ENCODE data around the gene TMEFF2.
"Not testable (repeated sequence)": the region's sequence is repeated elsewhere in the genome, so short reads cannot be mapped to it uniquely, and the experiment has no call there.

TMEFF2 gene

DNA sequence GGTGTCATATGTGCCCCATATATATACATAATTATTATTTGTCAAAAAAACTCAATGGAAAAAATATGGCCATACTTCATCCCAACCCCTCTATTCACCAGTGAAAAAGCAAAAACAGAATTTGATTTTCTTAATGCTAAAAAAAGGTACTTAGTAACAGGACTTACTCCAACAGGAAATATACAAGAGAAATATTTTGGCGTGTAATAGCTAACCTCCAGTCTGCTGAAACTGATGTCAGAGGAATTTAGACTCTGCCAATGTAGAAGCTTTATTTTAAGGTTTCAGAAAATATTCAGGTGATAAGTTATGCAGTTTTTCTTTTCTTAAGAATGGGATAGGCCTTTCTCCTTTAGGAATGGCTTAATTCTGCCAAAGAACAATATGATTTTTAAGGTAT, 72.6 kb downstream of the TMEFF2 start:
- no peak overlapping the region for H3K4me3 ChIP-seq (ENCODE audit: low read length)
- no peak overlapping the region for H3K27ac ChIP-seq (ENCODE audit: low read depth, low read length)
- H3K36me3 ChIP-seq (ENCODE audit: control insufficient read depth, insufficient read depth, low read length), result no peaks in the 10 kb centered on the region
- no peak overlapping the region for H3K9ac ChIP-seq (ENCODE audit: low read length)
- no peaks in the 10 kb centered on the region for H3K27me3 ChIP-seq (ENCODE audit: control insufficient read depth, insufficient read depth, low read length)
- peaks cover 8% of the 10 kb centered on the region for H3K4me1 ChIP-seq (ENCODE audit: control insufficient read depth, insufficient read depth, low read length)

DNA sequence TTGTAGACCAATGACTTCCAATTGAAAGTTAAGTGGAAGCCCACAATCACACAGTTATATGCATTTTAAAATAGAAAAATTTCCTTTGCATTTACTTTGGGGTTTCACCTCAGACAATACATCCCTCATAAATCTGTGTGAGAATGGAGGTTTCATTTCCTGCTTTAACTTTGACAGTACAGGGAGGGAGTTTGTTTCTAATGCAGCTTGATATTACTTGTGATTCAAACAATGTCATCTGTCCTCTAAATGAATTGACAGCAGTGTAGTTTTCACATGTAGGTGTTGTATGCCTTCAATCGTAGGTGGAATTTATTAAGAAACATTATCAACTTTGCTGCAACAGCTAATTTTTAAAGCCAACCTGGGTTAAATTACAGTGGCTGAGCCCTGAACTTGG, 75.2 kb downstream of the TMEFF2 start:
- no peaks in the 10 kb centered on the region for H3K27me3 ChIP-seq (ENCODE audit: control insufficient read depth, insufficient read depth, low read length)
- no peak overlapping the region for H3K4me3 ChIP-seq (ENCODE audit: low read length)
- H3K9ac ChIP-seq (ENCODE audit: low read length), result no peak overlapping the region
- H3K27ac ChIP-seq (ENCODE audit: low read depth, low read length), result no peak overlapping the region
- H3K4me1 ChIP-seq (ENCODE audit: control insufficient read depth, insufficient read depth, low read length), result peaks cover 5% of the 10 kb centered on the region
- no peaks in the 10 kb centered on the region for H3K36me3 ChIP-seq (ENCODE audit: control insufficient read depth, insufficient read depth, low read length)

DNA sequence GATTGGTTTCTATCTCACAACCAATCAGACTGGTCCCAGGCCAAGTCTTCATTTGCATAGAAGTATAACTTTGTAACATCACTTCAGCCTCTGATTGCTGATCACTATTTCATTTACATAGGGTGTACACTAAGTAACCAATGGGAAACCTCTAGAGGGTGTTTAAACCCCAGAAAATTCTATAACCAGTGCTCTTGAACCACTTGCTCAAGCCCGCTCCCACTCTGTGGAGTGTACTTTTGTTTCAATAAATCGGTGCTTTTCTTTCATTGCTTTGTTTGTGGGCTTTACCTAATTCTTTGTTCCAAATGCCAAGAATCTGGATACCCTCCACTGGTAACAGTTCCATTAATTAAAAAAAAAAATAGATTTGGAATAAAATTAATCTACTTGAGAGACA, 77.0 kb downstream of the TMEFF2 start:
- Histone ChIP-seq H3K4me3 (ENCODE audit: low read length) (no peak overlapping the region), H3K9ac (ENCODE audit: low read length) (no peak overlapping the region), H3K27me3 (ENCODE audit: control insufficient read depth, insufficient read depth, low read length) (no peaks in the 10 kb centered on the region), H3K27ac (ENCODE audit: low read depth, low read length) (no peak overlapping the region), H3K4me1 (ENCODE audit: control insufficient read depth, insufficient read depth, low read length) (no peaks in the 10 kb centered on the region), H3K36me3 (ENCODE audit: control insufficient read depth, insufficient read depth, low read length) (no peaks in the 10 kb centered on the region)

DNA sequence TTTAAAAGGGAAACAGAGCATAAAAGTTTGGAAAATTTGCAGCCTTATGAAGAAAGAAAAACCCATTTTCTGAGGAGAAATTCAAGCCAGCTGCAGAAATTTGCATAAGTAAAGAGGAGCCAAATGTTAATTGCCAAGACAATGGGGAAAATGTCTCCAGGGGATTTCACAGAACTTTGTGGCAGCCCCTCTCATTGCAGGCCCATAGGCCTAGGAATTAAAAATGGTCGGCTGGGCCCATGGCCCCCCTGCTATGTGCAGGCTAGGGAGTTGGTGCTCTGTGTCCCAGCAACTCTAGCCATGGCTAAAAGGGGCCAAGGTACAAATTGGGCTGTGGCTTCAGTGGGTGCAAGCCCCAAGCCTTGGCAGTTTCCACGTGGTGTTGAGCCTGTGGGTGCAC, 83.2 kb downstream of the TMEFF2 start:
- H3K9ac ChIP-seq (ENCODE audit: low read length); H3K36me3 ChIP-seq (ENCODE audit: control insufficient read depth, insufficient read depth, low read length); H3K27me3 ChIP-seq (ENCODE audit: control insufficient read depth, insufficient read depth, low read length); H3K4me1 ChIP-seq (ENCODE audit: control insufficient read depth, insufficient read depth, low read length); H3K4me3 ChIP-seq (ENCODE audit: low read length); H3K27ac ChIP-seq (ENCODE audit: low read depth, low read length): not testable (repeated sequence)

DNA sequence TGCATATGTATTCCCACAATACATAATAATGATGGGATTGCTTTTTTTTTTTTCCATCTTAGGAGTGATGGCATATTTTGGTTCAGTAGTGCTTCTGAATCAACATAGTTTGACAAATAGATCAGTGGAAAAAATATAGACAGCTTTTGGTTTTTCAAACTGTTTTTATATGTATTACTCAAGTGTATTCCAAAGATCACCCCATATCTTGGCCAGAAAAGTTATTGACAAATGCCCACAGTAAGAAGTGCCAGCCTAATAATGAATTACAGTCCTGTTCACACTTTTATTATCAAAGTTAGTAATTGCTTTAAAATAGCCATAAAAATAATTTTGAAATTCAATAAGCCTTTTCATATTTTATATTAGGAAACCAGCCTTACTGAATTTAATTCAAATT, 95.0 kb downstream of the TMEFF2 start:
- Histone ChIP-seq H3K27ac (ENCODE audit: low read depth, low read length) (no peak overlapping the region), H3K27me3 (ENCODE audit: control insufficient read depth, insufficient read depth, low read length) (no peaks in the 10 kb centered on the region), H3K9ac (ENCODE audit: low read length) (no peak overlapping the region), H3K4me3 (ENCODE audit: low read length) (no peak overlapping the region), H3K4me1 (ENCODE audit: control insufficient read depth, insufficient read depth, low read length) (no peaks in the 10 kb centered on the region), H3K36me3 (ENCODE audit: control insufficient read depth, insufficient read depth, low read length) (no peaks in the 10 kb centered on the region)

DNA sequence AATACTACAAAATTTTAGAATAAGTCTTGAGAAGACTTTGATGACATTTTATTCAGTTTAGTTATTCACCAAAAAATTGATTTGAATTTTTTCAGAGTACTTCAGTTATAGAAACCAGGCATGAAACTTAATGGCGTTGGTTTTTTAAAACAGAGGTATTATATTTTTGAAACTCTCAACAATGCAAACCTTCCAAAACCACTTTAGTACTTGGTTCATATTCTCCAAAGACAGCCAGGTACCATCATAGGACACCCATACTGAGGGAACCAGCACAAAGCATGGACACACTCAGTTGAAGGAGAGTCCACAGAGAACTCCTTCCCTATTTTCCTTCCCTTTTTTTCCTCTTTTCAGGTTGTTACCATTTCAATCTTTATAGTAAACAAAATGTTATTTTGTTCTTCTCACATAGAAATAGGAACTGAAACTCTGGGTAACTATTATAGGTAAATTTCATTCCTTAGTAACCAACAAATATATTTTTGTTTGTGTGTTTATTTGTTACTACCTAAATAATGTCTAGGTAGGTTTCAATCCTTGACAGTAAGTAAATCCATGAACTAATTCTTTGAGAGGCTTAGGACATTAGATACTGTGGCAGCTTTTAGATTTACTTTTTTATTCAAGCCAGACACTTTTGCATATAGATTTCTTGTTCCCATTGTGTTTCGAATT, 95.8 kb downstream of the TMEFF2 start:
- Histone ChIP-seq H3K4me1 (ENCODE audit: control insufficient read depth, insufficient read depth, low read length) (no peaks in the 10 kb centered on the region), H3K9ac (ENCODE audit: low read length) (no peak overlapping the region), H3K27me3 (ENCODE audit: control insufficient read depth, insufficient read depth, low read length) (no peaks in the 10 kb centered on the region), H3K36me3 (ENCODE audit: control insufficient read depth, insufficient read depth, low read length) (no peaks in the 10 kb centered on the region), H3K4me3 (ENCODE audit: low read length) (no peak overlapping the region), H3K27ac (ENCODE audit: low read depth, low read length) (no peak overlapping the region)

DNA sequence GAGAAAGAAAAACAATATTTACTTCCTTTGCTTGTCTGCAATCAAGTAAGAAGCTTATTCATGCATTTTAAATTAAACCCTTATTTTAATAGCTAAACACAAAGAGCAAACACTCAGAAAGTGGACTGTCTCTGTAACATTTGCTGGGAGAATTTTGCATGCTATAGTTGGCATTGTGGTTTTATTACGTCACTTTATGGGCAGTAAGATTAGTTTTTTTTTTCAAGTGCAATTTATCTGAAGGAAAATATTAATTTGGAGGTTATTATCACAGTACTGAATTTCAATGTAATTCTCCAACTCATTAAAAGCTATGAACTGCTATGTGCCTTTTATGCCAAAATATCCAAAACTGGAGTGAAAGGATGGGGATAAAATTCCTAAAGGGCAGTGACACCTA, 103.3 kb downstream of the TMEFF2 start:
- Histone ChIP-seq H3K9ac (ENCODE audit: low read length) (no peak overlapping the region), H3K27me3 (ENCODE audit: control insufficient read depth, insufficient read depth, low read length) (no peaks in the 10 kb centered on the region), H3K4me3 (ENCODE audit: low read length) (no peak overlapping the region), H3K36me3 (ENCODE audit: control insufficient read depth, insufficient read depth, low read length) (no peaks in the 10 kb centered on the region), H3K27ac (ENCODE audit: low read depth, low read length) (no peak overlapping the region), H3K4me1 (ENCODE audit: control insufficient read depth, insufficient read depth, low read length) (no peaks in the 10 kb centered on the region)

DNA sequence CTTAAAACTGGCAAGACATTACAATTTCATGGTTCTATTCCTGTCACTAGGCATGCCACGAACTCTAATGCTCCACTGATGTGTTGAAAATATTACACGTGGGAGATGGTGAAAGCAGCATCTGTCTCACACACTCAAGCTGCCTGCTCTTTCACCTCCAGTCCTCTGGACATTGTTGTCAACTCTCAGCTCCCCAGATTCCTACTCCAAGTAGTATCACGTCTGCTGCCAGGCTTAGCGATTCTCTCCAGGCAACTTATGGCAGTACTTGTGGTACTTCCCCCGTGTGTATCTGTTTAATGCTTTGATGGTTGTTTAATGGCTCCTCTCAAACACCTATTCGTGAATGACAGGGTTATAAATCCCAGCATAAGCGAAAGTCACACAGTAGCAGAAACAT, 103.8 kb downstream of the TMEFF2 start:
- Histone ChIP-seq H3K36me3 (ENCODE audit: control insufficient read depth, insufficient read depth, low read length) (no peaks in the 10 kb centered on the region), H3K4me1 (ENCODE audit: control insufficient read depth, insufficient read depth, low read length) (no peaks in the 10 kb centered on the region), H3K27me3 (ENCODE audit: control insufficient read depth, insufficient read depth, low read length) (no peaks in the 10 kb centered on the region), H3K9ac (ENCODE audit: low read length) (no peak overlapping the region), H3K4me3 (ENCODE audit: low read length) (no peak overlapping the region), H3K27ac (ENCODE audit: low read depth, low read length) (no peak overlapping the region)

DNA sequence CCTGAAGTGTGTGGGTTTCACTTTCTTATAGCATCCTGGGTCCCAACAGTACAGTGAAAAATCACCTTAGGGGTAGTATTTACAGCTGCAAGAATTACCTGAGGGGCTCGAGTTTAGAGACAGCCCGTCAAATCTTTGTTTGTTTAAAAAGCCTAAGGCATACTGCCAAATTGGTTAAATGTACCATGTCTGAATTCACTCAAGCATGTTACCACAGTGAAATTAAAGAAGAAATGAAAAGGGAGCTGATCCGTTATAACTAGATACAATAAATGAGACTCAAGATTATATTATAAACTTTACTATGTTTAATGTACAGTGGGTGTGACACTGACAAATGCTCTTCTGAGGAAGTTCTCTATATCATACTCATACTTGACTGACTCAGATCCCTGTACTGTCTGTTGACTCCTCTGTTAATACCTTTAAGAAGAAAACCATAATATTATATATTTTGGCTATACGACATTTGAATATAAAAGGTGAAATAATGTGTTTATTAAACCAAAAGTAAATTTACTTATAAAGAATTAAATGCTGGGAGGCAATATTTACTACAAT, 107.3 kb downstream of the TMEFF2 start:
- Histone ChIP-seq H3K9ac (ENCODE audit: low read length) (no peak overlapping the region), H3K36me3 (ENCODE audit: control insufficient read depth, insufficient read depth, low read length) (no peaks in the 10 kb centered on the region), H3K27ac (ENCODE audit: low read depth, low read length) (no peak overlapping the region), H3K27me3 (ENCODE audit: control insufficient read depth, insufficient read depth, low read length) (no peaks in the 10 kb centered on the region), H3K4me3 (ENCODE audit: low read length) (no peak overlapping the region), H3K4me1 (ENCODE audit: control insufficient read depth, insufficient read depth, low read length) (no peaks in the 10 kb centered on the region)

DNA sequence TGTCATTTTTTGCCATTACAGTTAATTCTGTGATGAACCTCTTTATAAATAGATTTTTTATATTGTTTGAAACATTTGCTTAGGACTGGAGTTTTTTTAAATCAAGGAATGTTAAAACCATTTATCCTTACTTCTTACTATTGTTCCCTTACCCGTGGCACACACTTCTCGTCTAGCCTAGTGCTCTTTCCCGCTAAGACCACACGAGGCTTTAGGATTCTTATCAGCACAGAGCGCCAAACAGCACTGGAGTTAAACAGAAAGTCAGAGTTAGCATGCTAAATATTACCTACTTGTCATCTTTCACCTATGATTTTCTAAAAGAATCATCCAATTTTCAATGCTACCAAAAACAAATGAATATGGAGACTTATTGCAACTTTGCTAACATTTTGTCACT, 112.6 kb downstream of the TMEFF2 start:
- no peaks in the 10 kb centered on the region for H3K4me1 ChIP-seq (ENCODE audit: control insufficient read depth, insufficient read depth, low read length)
- H3K9ac ChIP-seq (ENCODE audit: low read length), result no peak overlapping the region
- H3K36me3 ChIP-seq (ENCODE audit: control insufficient read depth, insufficient read depth, low read length), result no peaks in the 10 kb centered on the region
- H3K27ac ChIP-seq (ENCODE audit: low read depth, low read length), result no peak overlapping the region
- H3K4me3 ChIP-seq (ENCODE audit: low read length), result no peak overlapping the region
- no peaks in the 10 kb centered on the region for H3K27me3 ChIP-seq (ENCODE audit: control insufficient read depth, insufficient read depth, low read length)

DNA sequence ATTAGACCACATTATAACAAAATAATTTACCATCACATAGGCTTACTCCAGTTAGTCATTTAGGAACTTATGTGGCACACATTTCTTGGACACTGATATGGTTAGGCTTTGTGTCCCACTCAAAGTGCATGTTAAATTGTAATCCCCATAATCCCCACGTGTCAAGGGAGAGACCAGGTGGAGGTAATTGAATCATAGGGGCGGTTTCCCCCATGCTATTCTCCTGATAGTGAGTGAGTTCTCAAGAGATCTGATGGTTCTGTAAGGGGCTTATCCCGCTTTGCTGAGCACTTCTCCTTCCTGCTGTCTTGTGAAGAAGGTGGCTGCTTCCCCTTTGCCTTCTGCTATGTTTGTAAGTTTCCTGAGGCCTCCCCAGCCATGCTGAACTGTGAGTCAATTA, 114.6 kb downstream of the TMEFF2 start:
- not testable (repeated sequence) for H3K36me3 ChIP-seq (ENCODE audit: control insufficient read depth, insufficient read depth, low read length); H3K27ac ChIP-seq (ENCODE audit: low read depth, low read length); H3K4me1 ChIP-seq (ENCODE audit: control insufficient read depth, insufficient read depth, low read length); H3K4me3 ChIP-seq (ENCODE audit: low read length); H3K9ac ChIP-seq (ENCODE audit: low read length); H3K27me3 ChIP-seq (ENCODE audit: control insufficient read depth, insufficient read depth, low read length)

DNA sequence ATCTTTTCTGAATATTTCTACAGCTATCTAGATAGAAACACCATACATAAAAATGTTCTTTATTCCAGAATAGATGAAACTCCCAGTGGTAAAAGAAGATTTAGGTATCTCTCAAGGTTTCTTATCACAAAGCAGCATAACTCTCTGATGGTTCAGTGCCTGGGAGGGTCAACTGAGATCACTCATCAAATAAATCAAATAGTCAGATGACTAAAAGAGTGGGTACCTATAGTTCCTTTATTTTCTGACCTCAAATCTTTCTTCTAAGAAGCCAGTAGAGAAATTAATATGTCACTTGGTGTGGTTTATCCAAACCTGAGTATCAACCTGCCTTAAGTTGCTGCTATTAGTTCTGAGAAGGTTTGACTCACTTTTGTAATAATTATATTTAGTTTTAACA, 120.9 kb downstream of the TMEFF2 start:
- Histone ChIP-seq H3K9ac (ENCODE audit: low read length) (no peak overlapping the region), H3K27me3 (ENCODE audit: control insufficient read depth, insufficient read depth, low read length) (no peaks in the 10 kb centered on the region)

DNA sequence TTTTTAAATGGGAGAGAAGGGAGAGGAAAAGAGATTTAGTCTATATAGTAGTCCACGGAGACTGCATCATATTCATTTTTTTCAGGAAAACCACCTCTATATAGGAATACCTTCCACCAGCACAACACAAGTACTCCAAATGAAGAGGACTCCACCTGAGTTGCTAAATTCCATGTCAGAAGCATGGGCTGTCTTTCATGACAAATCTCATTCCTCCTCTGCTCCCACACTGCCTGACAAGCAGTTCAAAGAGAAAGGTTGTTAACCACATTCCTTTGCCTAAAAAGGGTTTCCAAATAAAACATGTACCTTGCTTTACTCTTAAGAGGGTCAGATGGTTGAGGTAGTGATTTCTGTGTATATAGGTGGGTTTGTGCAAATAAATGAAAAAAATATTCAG, 122.0 kb downstream of the TMEFF2 start:
- Histone ChIP-seq H3K4me3 (ENCODE audit: low read length) (no peak overlapping the region), H3K9ac (ENCODE audit: low read length) (no peak overlapping the region), H3K27me3 (ENCODE audit: control insufficient read depth, insufficient read depth, low read length) (no peaks in the 10 kb centered on the region), H3K27ac (ENCODE audit: low read depth, low read length) (no peak overlapping the region), H3K4me1 (ENCODE audit: control insufficient read depth, insufficient read depth, low read length) (no peaks in the 10 kb centered on the region), H3K36me3 (ENCODE audit: control insufficient read depth, insufficient read depth, low read length) (no peaks in the 10 kb centered on the region)

More for the DNA sequence above, 120.9 kb downstream of the TMEFF2 start:
- no peaks in the 10 kb centered on the region for H3K36me3 ChIP-seq (ENCODE audit: control insufficient read depth, insufficient read depth, low read length)
- H3K27ac ChIP-seq (ENCODE audit: low read depth, low read length), result no peak overlapping the region
- no peaks in the 10 kb centered on the region for H3K4me1 ChIP-seq (ENCODE audit: control insufficient read depth, insufficient read depth, low read length)
- H3K4me3 ChIP-seq (ENCODE audit: low read length), result no peak overlapping the region

Data from rectal smooth muscle tissue (tissue), 1 donor.